ENCODE data around the gene ZXDC.

DNA sequence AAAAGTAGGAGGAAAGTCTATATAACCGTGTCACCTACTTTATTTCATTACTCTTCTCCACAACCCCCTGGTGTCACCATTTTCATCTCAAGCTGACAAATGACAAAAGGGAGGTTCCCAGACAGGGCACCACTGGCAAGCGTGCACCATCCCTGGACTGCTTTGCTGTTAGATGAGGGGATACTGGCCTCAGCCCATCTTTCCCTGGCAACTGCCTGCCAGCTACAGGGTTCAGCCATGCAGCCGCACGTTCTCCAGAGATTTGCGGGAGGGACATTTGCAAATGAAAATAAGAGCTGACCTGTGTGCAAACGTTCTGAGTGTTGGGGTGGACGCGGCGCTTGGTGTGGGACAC is 41.2 kb upstream of the ZXDC start:
- TF ChIP-seq POLR2AphosphoS5 (IDR thresholded peaks at IDR 0.05; ENCODE audit: low read depth) (no peak), SPI1 (IDR thresholded peaks at IDR 0.05; ENCODE audit: borderline replicate concordance, low read depth) (no peak), REST (IDR thresholded peaks at IDR 0.05; ENCODE audit: insufficient replicate concordance, low read depth) (no peak), GABPA (IDR thresholded peaks at IDR 0.05; ENCODE audit: low read depth) (no peak)
- TF ChIP-seq, protein P1, sequence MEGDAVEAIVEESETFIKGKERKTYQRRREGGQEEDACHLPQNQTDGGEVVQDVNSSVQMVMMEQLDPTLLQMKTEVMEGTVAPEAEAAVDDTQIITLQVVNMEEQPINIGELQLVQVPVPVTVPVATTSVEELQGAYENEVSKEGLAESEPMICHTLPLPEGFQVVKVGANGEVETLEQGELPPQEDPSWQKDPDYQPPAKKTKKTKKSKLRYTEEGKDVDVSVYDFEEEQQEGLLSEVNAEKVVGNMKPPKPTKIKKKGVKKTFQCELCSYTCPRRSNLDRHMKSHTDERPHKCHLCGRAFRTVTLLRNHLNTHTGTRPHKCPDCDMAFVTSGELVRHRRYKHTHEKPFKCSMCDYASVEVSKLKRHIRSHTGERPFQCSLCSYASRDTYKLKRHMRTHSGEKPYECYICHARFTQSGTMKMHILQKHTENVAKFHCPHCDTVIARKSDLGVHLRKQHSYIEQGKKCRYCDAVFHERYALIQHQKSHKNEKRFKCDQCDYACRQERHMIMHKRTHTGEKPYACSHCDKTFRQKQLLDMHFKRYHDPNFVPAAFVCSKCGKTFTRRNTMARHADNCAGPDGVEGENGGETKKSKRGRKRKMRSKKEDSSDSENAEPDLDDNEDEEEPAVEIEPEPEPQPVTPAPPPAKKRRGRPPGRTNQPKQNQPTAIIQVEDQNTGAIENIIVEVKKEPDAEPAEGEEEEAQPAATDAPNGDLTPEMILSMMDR (IDR thresholded peaks at IDR 0.05; ENCODE audit: insufficient read depth, low read length): no peak
